GM19455 (cell line): Measurements from ENCODE around the gene BCAS3.
A peak's percentile ranks its signal among the peaks of the same experiment; 100 is the strongest.
"Not testable (repeated sequence)": the region's sequence is repeated elsewhere in the genome, so short reads cannot be mapped to it uniquely, and the experiment has no call there.

ENCODE experiments used
- ATAC-seq: cut with Tn5 transposase; IDR thresholded peaks from one replicate; pipeline ENCODE4 v1.9.1; 2021; ENCODE audit not compliant: unreplicated experiment

The BCAS3 gene

GRCh38 chr17:60677308-60678117, at the start of gene BCAS3:
Gene BCAS3 (plus strand): TSS chr17:60677851.
- ATAC-seq, result peak; percentile 98

- ATAC-seq, result no peak
These were observed 49.3 kb upstream of the BCAS3 start for GRCh38 chr17:60628252-60628889.

- no peak for ATAC-seq
These were observed 48.5 kb upstream of the BCAS3 start for GRCh38 chr17:60629120-60629519.

- ATAC-seq, result no peak
These were observed 47.3 kb upstream of the BCAS3 start for GRCh38 chr17:60630352-60630751.

- ATAC-seq, result no peak
These were observed 46.5 kb upstream of the BCAS3 start for GRCh38 chr17:60631119-60631518.

- no peak for ATAC-seq
These were observed 40.0 kb upstream of the BCAS3 start for GRCh38 chr17:60637683-60638082.

GRCh38 chr17:60639019-60639330, 38.7 kb upstream of the BCAS3 start:
- no peak for ATAC-seq

GRCh38 chr17:60640503-60640902, 37.1 kb upstream of the BCAS3 start:
- ATAC-seq, result no peak

- no peak for ATAC-seq
These were observed 36.5 kb upstream of the BCAS3 start for GRCh38 chr17:60641126-60641525.

- no peak for ATAC-seq
These were observed 35.8 kb upstream of the BCAS3 start for GRCh38 chr17:60641810-60642220.

GRCh38 chr17:60645918-60646523, 31.6 kb upstream of the BCAS3 start:
- ATAC-seq, result no peak

- no peak for ATAC-seq
These were observed 30.9 kb upstream of the BCAS3 start for GRCh38 chr17:60646701-60647100.

GRCh38 chr17:60647705-60648104, 29.9 kb upstream of the BCAS3 start:
- no peak for ATAC-seq

- peak; percentile 80 for ATAC-seq
These were observed 25.0 kb upstream of the BCAS3 start for GRCh38 chr17:60652454-60653247.

GRCh38 chr17:60653569-60653968, 24.1 kb upstream of the BCAS3 start:
- ATAC-seq, result no peak

- ATAC-seq, result no peak
These were observed 21.2 kb upstream of the BCAS3 start for GRCh38 chr17:60656499-60656898.

- ATAC-seq, result no peak
These were observed 18.5 kb upstream of the BCAS3 start for GRCh38 chr17:60659156-60659555.

GRCh38 chr17:60661489-60661888, 16.2 kb upstream of the BCAS3 start:
- no peak for ATAC-seq

GRCh38 chr17:60664022-60664421, 13.6 kb upstream of the BCAS3 start:
- no peak for ATAC-seq

GRCh38 chr17:60665602-60666001, 12.0 kb upstream of the BCAS3 start:
- ATAC-seq, result no peak

GRCh38 chr17:60668741-60669140, 8.9 kb upstream of the BCAS3 start:
- ATAC-seq, result not testable (repeated sequence)
